NB4 (cell line): ENCODE data around the gene PAFAH1B2.

Experiments
- DNase-seq: peaks from one replicate; pipeline ENCODE4 v3.0.0; 2010; ENCODE audit warnings: low read depth
- H3K4me3 ChIP-seq: one replicate; pipeline ENCODE4 v1.5.1; 2011; ENCODE audit warnings: mild to moderate bottlenecking, low read depth, low read length, moderate library complexity
- MYC ChIP-seq: IDR thresholded peaks from 2 replicates; pipeline ENCODE4 v1.6.1; 2011; ENCODE audit warnings: low read depth, low read length
- POLR2A ChIP-seq: IDR thresholded peaks from 2 replicates; pipeline ENCODE4 v1.6.1; 2011; ENCODE audit warnings: mild to moderate bottlenecking; ENCODE audit not compliant: insufficient read length; ENCODE audit errors: extremely low read depth
- TF ChIP-seq, protein P1 (sequence below): IDR thresholded peaks from one replicate; pipeline ENCODE4 v1.5.1; 2012; ENCODE audit warnings: low read depth, low read length
- TF ChIP-seq, protein P2 (sequence below): IDR thresholded peaks from 2 replicates; pipeline ENCODE4 v1.6.1; 2011; ENCODE audit warnings: low read depth, low read length

PAFAH1B2 gene

DNA sequence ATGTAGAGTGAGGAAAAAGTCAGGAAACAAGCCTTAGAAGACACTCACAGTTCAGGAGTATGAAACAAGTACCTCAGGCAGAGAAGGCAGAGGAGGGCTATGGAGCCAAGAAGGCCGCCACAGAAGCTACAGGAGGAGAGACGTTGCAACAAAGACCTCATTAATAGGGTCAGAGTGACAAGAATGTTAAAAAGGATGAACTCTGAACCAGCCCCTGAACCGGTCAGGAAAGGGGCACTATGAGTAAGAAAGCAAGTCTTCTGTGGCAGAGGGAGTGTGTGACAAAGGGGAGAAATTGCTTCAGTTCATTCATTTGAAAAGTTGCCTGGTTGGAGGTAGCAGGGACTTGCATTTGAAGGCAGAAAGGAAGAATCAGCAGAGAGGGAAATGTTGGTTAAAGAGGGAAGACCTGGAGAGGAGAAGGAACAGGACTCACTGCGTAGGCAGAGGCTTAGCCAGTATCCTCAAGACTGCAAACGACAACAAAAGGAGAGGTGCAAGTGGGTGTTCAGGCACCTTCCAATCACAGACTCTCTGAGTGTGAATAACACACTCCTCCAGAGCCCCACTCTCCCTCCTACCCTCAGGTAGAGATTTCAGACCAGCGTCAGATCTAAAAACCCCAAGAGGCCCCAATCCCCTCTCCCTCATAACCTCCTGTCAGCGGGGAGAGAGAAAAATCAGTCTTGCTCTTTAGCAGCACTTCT lies 70.5 kb downstream of the PAFAH1B2 start:
- no peak overlapping the region for H3K4me3 ChIP-seq
- TF ChIP-seq MYC (no peak), POLR2A (no peak)
- TF ChIP-seq, protein P1, sequence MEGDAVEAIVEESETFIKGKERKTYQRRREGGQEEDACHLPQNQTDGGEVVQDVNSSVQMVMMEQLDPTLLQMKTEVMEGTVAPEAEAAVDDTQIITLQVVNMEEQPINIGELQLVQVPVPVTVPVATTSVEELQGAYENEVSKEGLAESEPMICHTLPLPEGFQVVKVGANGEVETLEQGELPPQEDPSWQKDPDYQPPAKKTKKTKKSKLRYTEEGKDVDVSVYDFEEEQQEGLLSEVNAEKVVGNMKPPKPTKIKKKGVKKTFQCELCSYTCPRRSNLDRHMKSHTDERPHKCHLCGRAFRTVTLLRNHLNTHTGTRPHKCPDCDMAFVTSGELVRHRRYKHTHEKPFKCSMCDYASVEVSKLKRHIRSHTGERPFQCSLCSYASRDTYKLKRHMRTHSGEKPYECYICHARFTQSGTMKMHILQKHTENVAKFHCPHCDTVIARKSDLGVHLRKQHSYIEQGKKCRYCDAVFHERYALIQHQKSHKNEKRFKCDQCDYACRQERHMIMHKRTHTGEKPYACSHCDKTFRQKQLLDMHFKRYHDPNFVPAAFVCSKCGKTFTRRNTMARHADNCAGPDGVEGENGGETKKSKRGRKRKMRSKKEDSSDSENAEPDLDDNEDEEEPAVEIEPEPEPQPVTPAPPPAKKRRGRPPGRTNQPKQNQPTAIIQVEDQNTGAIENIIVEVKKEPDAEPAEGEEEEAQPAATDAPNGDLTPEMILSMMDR, result no peak
- TF ChIP-seq, protein P2, sequence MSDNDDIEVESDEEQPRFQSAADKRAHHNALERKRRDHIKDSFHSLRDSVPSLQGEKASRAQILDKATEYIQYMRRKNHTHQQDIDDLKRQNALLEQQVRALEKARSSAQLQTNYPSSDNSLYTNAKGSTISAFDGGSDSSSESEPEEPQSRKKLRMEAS, result no peak
- DNase-seq, result no peak

DNA sequence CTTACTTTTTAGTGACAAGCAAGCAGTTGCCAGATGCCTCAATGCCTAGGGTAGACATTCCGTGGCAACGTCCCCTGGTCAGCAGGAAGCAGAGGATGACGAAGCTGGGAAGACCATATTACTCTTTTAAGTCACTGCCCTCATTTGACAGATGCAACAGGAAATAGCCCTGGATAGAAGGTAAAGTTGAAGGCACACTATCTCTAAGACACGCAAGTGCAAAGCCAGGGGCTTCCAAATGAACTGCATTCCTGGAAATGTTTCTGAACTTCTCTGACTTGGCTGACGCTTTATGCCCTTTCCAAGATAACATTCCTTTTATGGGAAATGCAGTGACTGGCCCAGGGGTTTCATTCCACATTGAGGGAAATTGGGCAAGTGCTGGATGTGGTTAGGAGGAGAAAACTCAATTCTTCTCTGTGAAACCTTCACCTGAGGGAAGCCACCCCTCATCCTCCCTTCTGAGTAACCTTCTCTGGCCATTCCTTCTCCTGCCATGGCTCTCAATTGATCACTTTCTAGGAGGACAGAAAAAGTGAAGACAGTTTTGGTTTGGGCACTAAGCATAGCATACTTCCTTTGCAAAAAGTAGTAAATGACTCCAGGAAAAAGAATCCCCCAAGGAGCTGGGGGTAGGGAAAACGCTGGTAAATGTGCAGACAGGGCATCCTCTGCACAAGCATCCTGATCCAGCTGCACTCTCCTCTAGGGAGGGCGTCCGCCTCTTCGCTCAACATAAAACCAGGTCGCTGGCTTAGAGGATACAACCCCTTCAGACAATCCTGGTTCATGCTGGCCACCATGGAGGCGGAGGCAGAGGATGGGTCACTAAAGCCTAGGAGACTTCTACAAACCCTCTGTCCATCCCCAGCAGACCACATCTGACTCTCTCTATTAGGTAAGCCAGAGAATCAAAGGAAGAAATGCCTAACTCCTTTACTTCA lies 73.3 kb downstream of the PAFAH1B2 start:
- no peak overlapping the region for H3K4me3 ChIP-seq
- DNase-seq, result no peak
- TF ChIP-seq POLR2A (no peak), MYC (no peak)
- TF ChIP-seq, protein P2, result no peak
- TF ChIP-seq, protein P1, result no peak

DNA sequence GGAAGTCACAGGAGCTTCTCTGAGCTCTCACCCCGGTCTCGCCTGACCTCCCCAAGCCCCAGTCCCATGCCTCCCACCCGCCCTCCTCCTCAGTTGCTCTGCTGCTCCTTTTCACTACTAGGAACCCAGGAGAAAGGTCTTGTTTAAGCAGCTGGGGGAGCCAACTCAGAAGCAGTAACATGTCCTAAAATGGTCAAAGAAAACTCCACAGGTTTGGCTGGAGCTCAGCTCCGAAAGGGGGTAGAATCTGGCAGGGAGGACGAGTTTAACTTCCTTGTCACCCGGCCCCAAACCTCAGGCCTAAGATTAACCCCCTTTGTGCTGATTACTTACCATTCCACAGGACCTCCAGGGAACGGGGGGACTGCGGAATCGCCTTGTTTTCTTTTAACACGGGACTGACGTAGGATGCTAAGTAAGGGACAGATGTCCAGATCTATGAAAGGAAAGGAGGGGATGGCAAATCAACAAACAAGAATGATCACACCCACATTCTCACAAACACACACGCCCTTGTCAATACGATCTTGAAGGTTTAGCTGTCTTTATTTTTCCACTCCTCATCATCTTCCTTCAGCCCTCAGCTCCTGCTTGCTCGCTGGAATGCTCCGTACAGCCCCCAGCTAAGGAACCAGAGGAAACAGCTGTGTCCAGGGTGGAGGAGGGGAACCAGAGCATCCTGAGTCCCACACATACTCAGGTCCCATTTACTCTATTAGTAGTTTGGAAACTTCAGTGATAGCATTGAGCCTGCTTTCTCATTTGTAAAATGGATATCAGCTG lies 74.2 kb downstream of the PAFAH1B2 start:
- TF ChIP-seq POLR2A (no peak), MYC (no peak)
- TF ChIP-seq, protein P2, result no peak
- TF ChIP-seq, protein P1, result no peak
- H3K4me3 ChIP-seq, result no peak overlapping the region

DNA sequence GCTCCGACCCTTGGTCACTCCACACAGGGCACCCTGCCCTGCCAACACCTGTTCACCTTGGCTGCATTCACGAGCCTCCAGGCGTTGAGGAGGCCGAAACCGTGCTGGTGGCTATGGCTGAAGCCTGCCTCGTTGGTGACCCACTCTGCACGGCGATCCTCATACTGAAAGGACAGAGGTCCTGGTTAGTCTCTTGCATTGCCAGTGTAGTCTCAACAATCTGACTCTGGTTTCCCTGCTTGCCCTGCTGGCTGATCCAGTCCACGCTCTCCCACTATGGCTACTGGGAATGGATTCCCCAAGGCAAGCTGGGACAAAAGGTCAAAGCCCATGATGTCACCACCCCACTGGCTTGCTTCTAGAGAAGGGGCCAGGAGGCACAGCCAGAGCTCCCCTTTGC lies 74.9 kb downstream of the PAFAH1B2 start:
- DNase-seq, result no peak
- H3K4me3 ChIP-seq, result no peak overlapping the region
- TF ChIP-seq MYC (no peak), POLR2A (no peak)
- TF ChIP-seq, protein P1, result no peak
- TF ChIP-seq, protein P2, result no peak

More for the DNA sequence above, 74.2 kb downstream of the PAFAH1B2 start:
- no peak for DNase-seq

DNA sequence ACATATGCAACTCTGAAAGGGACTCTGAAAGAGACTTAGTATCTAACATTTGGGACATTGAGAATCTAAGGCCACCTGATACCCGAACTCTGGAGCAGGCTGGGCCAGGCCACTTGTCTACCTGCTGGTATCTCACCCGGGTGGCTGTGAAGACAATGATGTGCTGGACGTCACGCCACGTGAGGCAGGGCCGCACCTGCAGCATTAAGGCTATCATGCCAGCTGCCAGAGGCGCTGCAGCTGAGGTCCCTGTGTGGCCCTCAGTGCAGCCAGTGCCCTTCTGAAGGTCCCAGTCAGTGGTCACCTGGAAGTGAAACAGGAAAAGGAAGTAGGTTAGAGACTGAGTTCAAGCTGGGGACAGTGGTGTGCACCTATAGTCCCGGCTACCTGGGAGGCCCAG lies 75.4 kb downstream of the PAFAH1B2 start:
- DNase-seq, result no peak
- no peak overlapping the region for H3K4me3 ChIP-seq
- TF ChIP-seq MYC (no peak), POLR2A (no peak)
- TF ChIP-seq, protein P2, result no peak
- TF ChIP-seq, protein P1, result no peak
